ENCODE results near the gene CDH23. TPM values are rescaled to one million over a fixed set of nuclear protein-coding genes. Genes with fewer than 3 reads are reported as not detected.

Gene CDH23
- total RNA-seq, 1 donor: 0.36 TPM

DNA sequence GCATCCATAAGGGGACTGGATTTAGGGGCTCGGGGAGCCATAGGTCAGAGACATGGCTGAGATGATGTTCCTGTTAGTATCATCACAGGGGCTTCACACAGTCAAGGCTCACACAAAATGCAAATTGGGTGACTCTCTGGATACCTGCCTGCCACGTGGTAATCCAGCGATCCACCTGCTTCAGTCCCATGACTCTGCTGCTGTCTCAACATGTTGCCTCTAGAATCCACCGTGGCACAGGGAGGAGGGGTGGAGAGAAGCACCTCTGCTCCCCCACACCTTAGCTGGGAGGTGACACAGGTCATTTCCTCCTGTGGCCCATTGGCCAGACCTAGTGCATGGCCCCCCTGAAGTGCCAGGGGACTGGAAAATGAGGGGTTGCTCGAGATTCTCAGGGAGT is 83.1 kb downstream of the CDH23 start:
- Histone ChIP-seq H3K36me3 (ENCODE audit: insufficient read depth, low read length) (no peaks in the 10 kb centered on the region), H3K9me3 (ENCODE audit: low read depth, low read length) (no peaks in the 10 kb centered on the region), H3K4me1 (ENCODE audit: insufficient read depth, low read length) (no peaks in the 10 kb centered on the region), H3K27ac (ENCODE audit: low read depth, low read length) (no peak overlapping the region), H4K20me1 (ENCODE audit: insufficient read depth, low read length) (no peaks in the 10 kb centered on the region), H2AFZ (ENCODE audit: low read length) (no peak overlapping the region), H3K4me2 (ENCODE audit: insufficient read depth, low read length) (no peak overlapping the region), H3K4me3 (ENCODE audit: insufficient read depth, low read length) (no peak overlapping the region), H3K79me2 (ENCODE audit: insufficient read depth, low read length) (no peaks in the 10 kb centered on the region), H3K27me3 (ENCODE audit: insufficient read depth, low read length) (peaks cover 16% of the 10 kb centered on the region)
- no peak for TF ChIP-seq CTCF (IDR thresholded peaks at IDR 0.05; ENCODE audit: extremely low read depth, low read depth, low read length)
- no peak for DNase-seq (ENCODE audit: insufficient read length, low spot score, missing footprints)

- H3K27ac ChIP-seq (ENCODE audit: low read depth, low read length): no peak overlapping the region
- H2AFZ ChIP-seq (ENCODE audit: low read length): no peak overlapping the region
- H3K27me3 ChIP-seq (ENCODE audit: insufficient read depth, low read length): peaks cover 16% of the 10 kb centered on the region
- H3K4me3 ChIP-seq (ENCODE audit: insufficient read depth, low read length): no peak overlapping the region
- H3K36me3 ChIP-seq (ENCODE audit: insufficient read depth, low read length): no peaks in the 10 kb centered on the region
- TF ChIP-seq CTCF (IDR thresholded peaks at IDR 0.05; ENCODE audit: extremely low read depth, low read depth, low read length): no peak
- H4K20me1 ChIP-seq (ENCODE audit: insufficient read depth, low read length): no peaks in the 10 kb centered on the region
- no peaks in the 10 kb centered on the region for H3K79me2 ChIP-seq (ENCODE audit: insufficient read depth, low read length)
- H3K9me3 ChIP-seq (ENCODE audit: low read depth, low read length): no peaks in the 10 kb centered on the region
- DNase-seq (ENCODE audit: insufficient read length, low spot score, missing footprints): no peak
- no peaks in the 10 kb centered on the region for H3K4me1 ChIP-seq (ENCODE audit: insufficient read depth, low read length)
- H3K4me2 ChIP-seq (ENCODE audit: insufficient read depth, low read length): no peak overlapping the region
Measured at GRCh38 chr10:71480662-71481061, 83.9 kb downstream of the CDH23 start.

- no peak for TF ChIP-seq CTCF (IDR thresholded peaks at IDR 0.05; ENCODE audit: extremely low read depth, low read depth, low read length)
- no peaks in the 10 kb centered on the region for H3K9me3 ChIP-seq (ENCODE audit: low read depth, low read length)
- H3K27ac ChIP-seq (ENCODE audit: low read depth, low read length): no peak overlapping the region
- no peaks in the 10 kb centered on the region for H3K4me1 ChIP-seq (ENCODE audit: insufficient read depth, low read length)
- no peak overlapping the region for H3K4me3 ChIP-seq (ENCODE audit: insufficient read depth, low read length)
- H3K79me2 ChIP-seq (ENCODE audit: insufficient read depth, low read length): no peaks in the 10 kb centered on the region
- no peaks in the 10 kb centered on the region for H4K20me1 ChIP-seq (ENCODE audit: insufficient read depth, low read length)
- H3K27me3 ChIP-seq (ENCODE audit: insufficient read depth, low read length): peaks cover 16% of the 10 kb centered on the region
- no peak for DNase-seq (ENCODE audit: insufficient read length, low spot score, missing footprints)
- H3K36me3 ChIP-seq (ENCODE audit: insufficient read depth, low read length): no peaks in the 10 kb centered on the region
- H3K4me2 ChIP-seq (ENCODE audit: insufficient read depth, low read length): no peak overlapping the region
- no peak overlapping the region for H2AFZ ChIP-seq (ENCODE audit: low read length)
Measured at GRCh38 chr10:71481746-71482410, 85.2 kb downstream of the CDH23 start.

- Histone ChIP-seq H3K4me2 (ENCODE audit: insufficient read depth, low read length) (no peak overlapping the region), H3K36me3 (ENCODE audit: insufficient read depth, low read length) (no peaks in the 10 kb centered on the region), H4K20me1 (ENCODE audit: insufficient read depth, low read length) (no peaks in the 10 kb centered on the region), H3K4me3 (ENCODE audit: insufficient read depth, low read length) (no peak overlapping the region), H3K27ac (ENCODE audit: low read depth, low read length) (no peak overlapping the region), H3K79me2 (ENCODE audit: insufficient read depth, low read length) (no peaks in the 10 kb centered on the region), H3K27me3 (ENCODE audit: insufficient read depth, low read length) (peaks cover 16% of the 10 kb centered on the region), H3K4me1 (ENCODE audit: insufficient read depth, low read length) (no peaks in the 10 kb centered on the region), H3K9me3 (ENCODE audit: low read depth, low read length) (no peaks in the 10 kb centered on the region), H2AFZ (ENCODE audit: low read length) (no peak overlapping the region)
- TF ChIP-seq CTCF (IDR thresholded peaks at IDR 0.05; ENCODE audit: extremely low read depth, low read depth, low read length): no peak
- no peak for DNase-seq (ENCODE audit: insufficient read length, low spot score, missing footprints)
Measured at GRCh38 chr10:71482620-71483019, 85.9 kb downstream of the CDH23 start.
